Neural crest cell (in vitro differentiated cells): ENCODE data around the gene C4orf54. TPM values are rescaled to one million over a fixed set of nuclear protein-coding genes. Genes with fewer than 3 reads are reported as not detected.

Experiments used
- DNase-seq: peaks from one replicate; pipeline ENCODE4 v3.0.0; 2021; ENCODE audit warnings: low read depth, mixed read lengths, low spot score
- H3K27ac Mint-ChIP-seq: one replicate; pipeline ENCODE4 v1.8.0; 2021; ENCODE audit warnings: mild to moderate bottlenecking, mixed read lengths; ENCODE audit not compliant: unreplicated experiment
- H3K27me3 Mint-ChIP-seq: 2 replicates; pipeline ENCODE4 v1.8.0; 2021; ENCODE audit warnings: low read depth, mild to moderate bottlenecking, mixed read lengths
- H3K36me3 Mint-ChIP-seq: 2 replicates; pipeline ENCODE4 v1.8.0; 2021; ENCODE audit warnings: low read depth, mild to moderate bottlenecking, mixed read lengths
- H3K4me1 Mint-ChIP-seq: 2 replicates; pipeline ENCODE4 v1.8.0; 2021; ENCODE audit warnings: mixed read lengths
- H3K4me3 Mint-ChIP-seq: one replicate; pipeline ENCODE4 v1.8.0; 2021; ENCODE audit warnings: mild to moderate bottlenecking, mixed read lengths
- H3K9me3 Mint-ChIP-seq: 2 replicates; pipeline ENCODE4 v1.8.0; 2021; ENCODE audit warnings: mixed read lengths
- CTCF ChIP-seq: fragments of 200-600 bp; sonication (generic); conservative IDR thresholded peaks from 2 replicates; pipeline ENCODE4 v1.5.0; 2021; ENCODE audit warnings: antibody characterized with exemption, mild to moderate bottlenecking
- total RNA-seq: library from RNA; stranded (reverse); gene quantifications from 2 replicates; pipeline ENCODE4 v1.2.1, GENCODE V29; 2021

C4orf54 gene
- total RNA-seq, 1 donor from 2014 or later, result 0.05 TPM

- no peak overlapping the region for H3K4me3 Mint-ChIP-seq
- H3K36me3 Mint-ChIP-seq, result no peaks in the 10 kb centered on the region
- H3K9me3 Mint-ChIP-seq, result no peaks in the 10 kb centered on the region
- DNase-seq, result no peak
- no peak for TF ChIP-seq CTCF
- peaks cover 26% of the 10 kb centered on the region for H3K4me1 Mint-ChIP-seq
- H3K27me3 Mint-ChIP-seq, result no peaks in the 10 kb centered on the region
- no peak overlapping the region for H3K27ac Mint-ChIP-seq
These were observed 4.3 kb upstream of the C4orf54 start for GRCh38 chr4:99661907-99662306.

GRCh38 chr4:99658666-99659065 is 1.0 kb upstream of the C4orf54 start:
- no peak for DNase-seq
- Mint-ChIP-seq H3K4me3 (no peak overlapping the region), H3K4me1 (peaks cover 16% of the 10 kb centered on the region), H3K9me3 (no peaks in the 10 kb centered on the region), H3K27ac (no peak overlapping the region), H3K36me3 (no peaks in the 10 kb centered on the region), H3K27me3 (no peaks in the 10 kb centered on the region)
- TF ChIP-seq CTCF, result no peak

- no peaks in the 10 kb centered on the region for H3K36me3 Mint-ChIP-seq
- TF ChIP-seq CTCF, result no peak
These were observed 2.1 kb downstream of the C4orf54 start for GRCh38 chr4:99655308-99656081.

DNA sequence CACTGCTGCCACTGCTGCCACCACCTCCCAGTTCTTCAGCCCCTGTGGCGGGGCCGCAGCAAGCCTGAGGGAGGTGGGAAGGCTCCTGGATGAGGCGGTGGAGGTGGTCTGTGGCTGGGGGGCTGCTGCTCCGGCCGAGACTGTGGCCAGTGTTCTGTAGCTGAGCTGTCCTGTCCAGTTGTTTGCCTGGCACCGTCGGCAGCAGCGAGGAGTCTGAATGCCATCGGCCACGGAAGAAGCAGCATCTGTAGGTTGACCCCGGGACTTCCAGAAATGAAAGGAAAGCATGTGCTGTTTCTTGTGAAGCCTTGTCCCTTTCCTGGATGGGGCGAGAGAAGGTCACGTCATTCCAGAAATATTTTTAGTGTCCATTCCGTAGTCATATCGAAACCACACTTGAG is 3.3 kb downstream of the C4orf54 start:
- H3K36me3 Mint-ChIP-seq, result no peaks in the 10 kb centered on the region
- H3K9me3 Mint-ChIP-seq, result no peaks in the 10 kb centered on the region
- no peak overlapping the region for H3K4me3 Mint-ChIP-seq
- no peak for DNase-seq
- peaks cover 6% of the 10 kb centered on the region for H3K4me1 Mint-ChIP-seq
- H3K27ac Mint-ChIP-seq, result no peak overlapping the region
- TF ChIP-seq CTCF, result no peak
- no peaks in the 10 kb centered on the region for H3K27me3 Mint-ChIP-seq

More at GRCh38 chr4:99655308-99656081, 2.1 kb downstream of the C4orf54 start:
- Mint-ChIP-seq H3K27ac (no peak overlapping the region), H3K27me3 (no peaks in the 10 kb centered on the region), H3K4me1 (peaks cover 5% of the 10 kb centered on the region), H3K9me3 (no peaks in the 10 kb centered on the region), H3K4me3 (no peak overlapping the region)
- no peak for DNase-seq

DNA sequence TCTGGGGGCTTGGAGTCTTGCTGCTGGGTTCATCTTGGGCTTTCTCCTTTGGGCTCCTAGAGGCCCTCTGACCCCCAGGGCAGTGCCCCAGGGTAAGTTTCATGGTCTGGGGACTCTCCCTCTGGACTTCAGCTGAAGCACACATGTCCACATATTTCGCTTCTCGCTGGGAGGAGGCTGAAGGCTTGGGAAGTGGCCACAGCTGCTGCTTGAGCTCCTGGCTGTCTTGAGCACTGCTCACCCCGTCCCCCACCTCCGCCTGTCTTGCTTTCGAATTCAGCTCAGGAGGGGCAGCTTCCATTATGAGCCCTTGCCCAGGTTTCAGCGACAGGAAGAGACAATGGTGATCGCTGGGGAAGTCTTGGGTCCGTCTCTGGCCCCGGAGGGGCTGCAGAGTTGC is 3.7 kb downstream of the C4orf54 start:
- Mint-ChIP-seq H3K27me3 (no peaks in the 10 kb centered on the region), H3K4me1 (peaks cover 9% of the 10 kb centered on the region), H3K36me3 (no peaks in the 10 kb centered on the region), H3K4me3 (no peak overlapping the region), H3K9me3 (no peaks in the 10 kb centered on the region), H3K27ac (no peak overlapping the region)
- no peak for TF ChIP-seq CTCF
- DNase-seq, result no peak
